ENCODE measurements around the gene VPS52. TPM values are rescaled to one million over a fixed set of nuclear protein-coding genes. Genes with fewer than 3 reads are reported as not detected.

Gene VPS52
- total RNA-seq, 1 experiment from 2014 or later = 47.8 TPM

DNA sequence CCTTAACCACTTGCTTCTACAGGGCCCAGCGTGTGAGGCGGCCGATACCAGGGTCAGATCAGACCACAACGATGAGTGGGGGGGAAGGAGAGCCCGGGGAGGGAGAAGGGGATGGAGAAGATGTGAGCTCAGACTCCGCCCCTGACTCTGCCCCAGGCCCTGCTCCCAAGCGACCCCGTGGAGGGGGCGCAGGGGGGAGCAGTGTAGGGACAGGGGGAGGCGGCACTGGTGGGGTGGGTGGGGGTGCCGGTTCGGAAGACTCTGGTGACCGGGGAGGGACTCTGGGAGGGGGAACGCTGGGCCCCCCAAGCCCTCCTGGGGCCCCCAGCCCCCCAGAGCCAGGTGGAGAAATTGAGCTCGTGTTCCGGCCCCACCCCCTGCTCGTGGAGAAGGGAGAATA is 60.5 kb downstream of the VPS52 start:
- no peak overlapping the region for H3K4me3 Mint-ChIP-seq (ENCODE audit: unreplicated experiment)

DNA sequence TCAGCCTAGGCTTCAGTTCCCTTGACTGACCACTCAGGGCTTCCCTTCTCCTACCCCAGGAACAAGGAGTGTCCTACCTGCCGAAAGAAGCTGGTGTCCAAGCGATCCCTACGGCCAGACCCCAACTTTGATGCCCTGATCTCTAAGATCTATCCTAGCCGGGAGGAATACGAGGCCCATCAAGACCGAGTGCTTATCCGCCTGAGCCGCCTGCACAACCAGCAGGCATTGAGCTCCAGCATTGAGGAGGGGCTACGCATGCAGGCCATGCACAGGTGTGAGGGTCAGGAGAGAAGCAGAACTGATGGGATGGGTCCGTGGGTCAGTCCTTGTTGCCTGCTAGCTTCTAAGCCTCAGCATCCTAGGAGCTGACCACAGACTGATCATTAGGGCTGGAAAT is 61.8 kb downstream of the VPS52 start:
- ChIA-PET CTCF (interaction anchor here (0.7 to 1.5 kb wide), 3 partner anchors 12 to 90 kb away, joined by 3 to 5 read pairs (median 3); no protein-coding TSS in a partner anchor), POLR2A (interaction anchor here (1.6 to 3.7 kb wide), 2 partner anchors 9 to 39 kb away, joined by 11 to 73 read pairs; no protein-coding TSS in a partner anchor)
- peaks cover 48% of the 10 kb centered on the region for H3K4me1 Mint-ChIP-seq (ENCODE audit: insufficient read depth, unreplicated experiment)
- TF ChIP-seq, protein P1, sequence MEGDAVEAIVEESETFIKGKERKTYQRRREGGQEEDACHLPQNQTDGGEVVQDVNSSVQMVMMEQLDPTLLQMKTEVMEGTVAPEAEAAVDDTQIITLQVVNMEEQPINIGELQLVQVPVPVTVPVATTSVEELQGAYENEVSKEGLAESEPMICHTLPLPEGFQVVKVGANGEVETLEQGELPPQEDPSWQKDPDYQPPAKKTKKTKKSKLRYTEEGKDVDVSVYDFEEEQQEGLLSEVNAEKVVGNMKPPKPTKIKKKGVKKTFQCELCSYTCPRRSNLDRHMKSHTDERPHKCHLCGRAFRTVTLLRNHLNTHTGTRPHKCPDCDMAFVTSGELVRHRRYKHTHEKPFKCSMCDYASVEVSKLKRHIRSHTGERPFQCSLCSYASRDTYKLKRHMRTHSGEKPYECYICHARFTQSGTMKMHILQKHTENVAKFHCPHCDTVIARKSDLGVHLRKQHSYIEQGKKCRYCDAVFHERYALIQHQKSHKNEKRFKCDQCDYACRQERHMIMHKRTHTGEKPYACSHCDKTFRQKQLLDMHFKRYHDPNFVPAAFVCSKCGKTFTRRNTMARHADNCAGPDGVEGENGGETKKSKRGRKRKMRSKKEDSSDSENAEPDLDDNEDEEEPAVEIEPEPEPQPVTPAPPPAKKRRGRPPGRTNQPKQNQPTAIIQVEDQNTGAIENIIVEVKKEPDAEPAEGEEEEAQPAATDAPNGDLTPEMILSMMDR (IDR thresholded peaks at IDR 0.05; ENCODE audit: unreplicated experiment) = no peak
- DNase-seq (ENCODE audit: unreplicated experiment) = no peak
- peaks cover 27% of the 10 kb centered on the region for H3K27me3 Mint-ChIP-seq (ENCODE audit: insufficient read depth, unreplicated experiment)
- H3K9me3 Mint-ChIP-seq (ENCODE audit: unreplicated experiment) = no peaks in the 10 kb centered on the region
- intact Hi-C loops (cut with micrococcal nuclease) = loop anchor here (2.0 kb wide), 1 partner anchor 39 kb away; no protein-coding TSS in a partner anchor
- H3K36me3 Mint-ChIP-seq (ENCODE audit: insufficient read depth, unreplicated experiment) = peaks cover 14% of the 10 kb centered on the region
- peak overlapping the region; percentile 87 for H3K4me3 Mint-ChIP-seq (ENCODE audit: unreplicated experiment)
- H3K27ac Mint-ChIP-seq (ENCODE audit: low read depth, unreplicated experiment) = peak overlapping the region; percentile 94
- BruUV-seq (replicated peaks) = no TSS peak

More for the DNA sequence above, 60.5 kb downstream of the VPS52 start:
- no peaks in the 10 kb centered on the region for H3K9me3 Mint-ChIP-seq (ENCODE audit: unreplicated experiment)
- peaks cover 14% of the 10 kb centered on the region for H3K36me3 Mint-ChIP-seq (ENCODE audit: insufficient read depth, unreplicated experiment)
- TF ChIP-seq, protein P1 (IDR thresholded peaks at IDR 0.05; ENCODE audit: unreplicated experiment) = no peak
- BruUV-seq (replicated peaks) = no TSS peak
- H3K4me1 Mint-ChIP-seq (ENCODE audit: insufficient read depth, unreplicated experiment) = peaks cover 35% of the 10 kb centered on the region
- ChIA-PET CTCF (no interaction called here), POLR2A (no interaction called here)
- H3K27me3 Mint-ChIP-seq (ENCODE audit: insufficient read depth, unreplicated experiment) = peaks cover 40% of the 10 kb centered on the region
- intact Hi-C loops (cut with micrococcal nuclease) = no loop called here
- no peak for DNase-seq (ENCODE audit: unreplicated experiment)
- H3K27ac Mint-ChIP-seq (ENCODE audit: low read depth, unreplicated experiment) = no peak overlapping the region

DNA sequence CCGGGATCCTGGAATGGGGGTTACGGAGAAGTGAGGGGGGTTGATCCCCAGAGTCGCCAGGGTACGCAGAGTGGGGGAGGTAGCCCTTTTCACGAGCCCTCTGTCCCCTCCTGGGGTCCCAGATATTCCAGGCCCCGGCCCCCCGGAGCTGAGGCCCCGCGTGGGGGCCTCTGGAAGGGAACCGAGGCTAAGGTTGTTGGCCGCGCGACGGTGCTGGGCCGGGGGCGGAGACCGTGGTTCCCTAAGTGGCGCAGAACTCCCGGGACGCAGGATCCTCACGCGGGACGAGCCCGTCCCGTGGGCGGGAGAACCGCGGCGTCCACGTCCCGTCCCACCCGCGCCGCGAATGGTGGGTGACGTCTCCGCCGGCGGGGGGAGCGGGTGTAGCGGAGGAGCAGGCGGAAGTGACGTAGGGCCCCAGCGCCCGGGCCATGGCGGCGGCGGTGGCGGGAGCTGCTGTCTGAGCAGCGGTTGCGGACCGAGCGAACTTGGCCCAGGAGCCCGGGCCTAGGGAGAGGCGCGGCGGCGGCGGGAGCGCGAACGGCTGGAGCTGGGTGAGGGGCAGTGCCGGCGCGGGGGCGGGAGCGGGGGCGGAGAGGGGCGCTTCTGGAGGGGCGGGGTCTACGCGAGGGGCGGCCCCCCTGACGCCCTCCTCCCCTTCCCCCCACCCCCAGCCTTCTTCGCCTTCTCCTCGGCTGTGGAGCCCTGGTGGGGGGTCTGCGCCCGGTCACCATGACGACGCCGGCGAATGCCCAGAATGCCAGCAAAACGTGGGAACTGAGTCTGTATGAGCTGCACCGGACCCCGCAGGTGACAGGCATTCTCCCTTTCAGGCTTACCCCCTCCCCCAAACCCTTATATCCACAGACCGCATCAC is 63.3 kb downstream of the VPS52 start, which contains the start of gene RING1:
RING1 (plus strand) TSS at position 410 of the 877 bp plus-strand sequence; CDS start at position 733, 323 bp downstream.
- Mint-ChIP-seq H3K27ac (ENCODE audit: low read depth, unreplicated experiment) (peak within 1 kb of the TSS; percentile 94), H3K36me3 (ENCODE audit: insufficient read depth, unreplicated experiment) (peaks cover 16% of the 10 kb centered on the region), H3K27me3 (ENCODE audit: insufficient read depth, unreplicated experiment) (peaks cover 12% of the 10 kb centered on the region), H3K9me3 (ENCODE audit: unreplicated experiment) (no peaks in the 10 kb centered on the region), H3K4me3 (ENCODE audit: unreplicated experiment) (peak within 1 kb of the TSS; percentile 87), H3K4me1 (ENCODE audit: insufficient read depth, unreplicated experiment) (peaks cover 50% of the 10 kb centered on the region)
- ChIA-PET CTCF (interaction anchor here (0.6 to 1.5 kb wide), 8 partner anchors 10 to 1654 kb away, joined by 3 to 5 read pairs (median 3); no protein-coding TSS in a partner anchor), POLR2A (interaction anchor here (0.6 to 3.7 kb wide), 26 partner anchors 9 to 1013 kb away, joined by 3 to 73 read pairs (median 4); partner anchors contain the start of genes B3GALT4, RPS18, VPS52 and ZBTB22)
- TF ChIP-seq, protein P1 (IDR thresholded peaks at IDR 0.05; ENCODE audit: unreplicated experiment) = no peak
- intact Hi-C loops (cut with micrococcal nuclease) = loop anchor here (2.0 kb wide), 1 partner anchor 40 kb away; no protein-coding TSS in a partner anchor
- BruUV-seq (replicated peaks) = no TSS peak
- peak; percentile 52 for DNase-seq (ENCODE audit: unreplicated experiment)

DNA sequence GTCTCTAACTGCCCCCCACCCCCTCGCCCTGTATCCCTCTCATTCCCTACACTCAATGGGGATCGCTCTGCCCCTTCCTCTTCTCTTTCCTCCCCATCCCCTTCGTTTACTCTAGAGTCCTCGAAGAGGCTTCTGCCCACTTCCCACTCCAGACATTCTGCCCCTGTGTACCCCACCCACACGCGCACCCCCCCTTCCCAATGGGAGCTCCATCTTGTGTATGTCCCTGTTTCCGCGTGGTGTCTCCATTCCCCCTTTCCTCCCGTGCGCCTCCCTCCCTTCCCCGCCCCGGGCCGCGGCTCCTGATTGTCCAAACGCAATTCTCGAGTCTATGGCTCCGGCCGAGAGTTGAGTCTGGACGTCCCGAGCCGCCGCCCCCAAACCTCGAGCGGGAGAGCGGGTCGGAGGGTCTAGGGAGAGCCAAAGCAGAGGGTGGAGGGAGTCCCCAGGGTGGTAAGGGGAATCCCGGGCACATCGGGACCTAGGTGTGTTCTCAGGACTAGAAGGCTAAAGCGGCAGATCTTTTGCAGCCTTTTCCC is 64.1 kb downstream of the VPS52 start:
- TSS peak; percentile 87 for BruUV-seq (replicated peaks)
- peak; percentile 34 for DNase-seq (ENCODE audit: unreplicated experiment)

More for the DNA sequence above, 64.1 kb downstream of the VPS52 start:
- Mint-ChIP-seq H3K27me3 (ENCODE audit: insufficient read depth, unreplicated experiment) (peaks cover 5% of the 10 kb centered on the region), H3K36me3 (ENCODE audit: insufficient read depth, unreplicated experiment) (peaks cover 23% of the 10 kb centered on the region), H3K9me3 (ENCODE audit: unreplicated experiment) (no peaks in the 10 kb centered on the region), H3K4me1 (ENCODE audit: insufficient read depth, unreplicated experiment) (peaks cover 50% of the 10 kb centered on the region), H3K27ac (ENCODE audit: low read depth, unreplicated experiment) (peak overlapping the region; percentile 94), H3K4me3 (ENCODE audit: unreplicated experiment) (peak overlapping the region; percentile 87)
- ChIA-PET POLR2A (interaction anchor here (0.7 to 3.7 kb wide), 13 partner anchors 8 to 236 kb away, joined by 3 to 73 read pairs (median 5); partner anchors contain the start of genes B3GALT4, RPS18 and VPS52), CTCF (interaction anchor here (1.2 kb wide), 1 partner anchor 41 kb away, joined by 4 read pairs; no protein-coding TSS in a partner anchor)
- intact Hi-C loops (cut with micrococcal nuclease) = loop anchor here (2.0 kb wide), 1 partner anchor 41 kb away; no protein-coding TSS in a partner anchor
- TF ChIP-seq, protein P1 (IDR thresholded peaks at IDR 0.05; ENCODE audit: unreplicated experiment) = no peak
